CD4-positive, alpha-beta T cell (primary cell): Measurements from ENCODE around the gene SLC11A1. TPM values are rescaled to one million over a fixed set of nuclear protein-coding genes. Genes with fewer than 3 reads are reported as not detected.

Experiments
- ATAC-seq: fragments of 200-7000 bp; cut with Tn5 transposase; one replicate; pipeline ENCODE4 v1.10.0; 2022; ENCODE audit warnings: mild to moderate bottlenecking; ENCODE audit not compliant: poor library complexity
- CTCF ChIA-PET: fragments of 350-600 bp; sonication (Branson Sonifier 250); formaldehyde crosslinking; loops from one replicate; lab custom pipeline; 2021; ENCODE audit warnings: antibody characterized with exemption, inconsistent platforms; lab: Charles Lee
- POLR2A ChIA-PET: fragments of 350-600 bp; sonication (Branson Sonifier 250); formaldehyde crosslinking; loops from one replicate; lab custom pipeline; 2021; ENCODE audit warnings: antibody characterized with exemption, inconsistent platforms; lab: Charles Lee
- DNase-seq, 14 experiments: peaks; one replicate each; pipeline ENCODE4 v3.0.0-alpha.2; 2013 to 2020; ENCODE audit warnings: mixed read lengths in 2 of 14
- H3K27ac ChIP-seq, 2 donors: one replicate each; pipeline versions ENCODE4 v1.5.1 to v1.7.0; 2013; ENCODE audit warnings: low read length in 2 of 2, low read depth in 1 of 2, mild to moderate bottlenecking in 1 of 2
- H3K27me3 ChIP-seq, 2 experiments: 1 replicate in 1 of 2; 2 replicates in 1 of 2; pipeline versions ENCODE4 v1.6.1 to v1.7.0; 2013; ENCODE audit warnings: low read length in 2 of 2, control low read depth in 1 of 2, mild to moderate bottlenecking in 1 of 2, moderate library complexity in 1 of 2; ENCODE audit not compliant: insufficient read depth in 2 of 2, control insufficient read depth in 1 of 2
- H3K36me3 ChIP-seq: one replicate; pipeline ENCODE4 v1.6.1; 2013; ENCODE audit warnings: low read length, control low read depth; ENCODE audit not compliant: insufficient read depth
- H3K4me1 ChIP-seq: one replicate; pipeline ENCODE4 v1.6.1; 2013; ENCODE audit warnings: low read length, control low read depth; ENCODE audit not compliant: insufficient read depth
- H3K4me3 ChIP-seq: one replicate; pipeline ENCODE4 v1.5.1; 2013; ENCODE audit warnings: mild to moderate bottlenecking, low read length, moderate library complexity
- H3K9me3 ChIP-seq, 2 experiments: 1 replicate in 1 of 2; 2 replicates in 1 of 2; pipeline versions ENCODE4 v1.6.1 to v1.7.0; 2013; ENCODE audit warnings: low read length in 2 of 2, mild to moderate bottlenecking in 2 of 2, control low read depth in 1 of 2, moderate library complexity in 1 of 2; ENCODE audit not compliant: control insufficient read depth in 1 of 2, insufficient read depth in 1 of 2
- H3K27ac Mint-ChIP-seq: one replicate; pipeline ENCODE4 v1.8.0; 2020; ENCODE audit warnings: mixed read lengths
- H3K27me3 Mint-ChIP-seq: one replicate; pipeline ENCODE4 v1.8.0; 2021; ENCODE audit warnings: mixed read lengths
- H3K36me3 Mint-ChIP-seq: one replicate; pipeline ENCODE4 v1.8.0; 2021; ENCODE audit warnings: low read depth, mixed read lengths
- H3K4me1 Mint-ChIP-seq: one replicate; pipeline ENCODE4 v1.8.0; 2021; ENCODE audit warnings: low read depth, mixed read lengths
- H3K4me3 Mint-ChIP-seq: one replicate; pipeline ENCODE4 v1.8.0; 2020; ENCODE audit warnings: mild to moderate bottlenecking, mixed read lengths
- H3K9me3 Mint-ChIP-seq: one replicate; pipeline ENCODE4 v1.8.0; 2020; ENCODE audit warnings: mixed read lengths
- intact Hi-C, 2 experiments: fragments of 100-400 bp; cut with DNase I in 1 of 2; cut with micrococcal nuclease in 1 of 2; formaldehyde crosslinking; loops; one replicate each; pipeline versions ENCODE4 v1.15.1 to v1.9.0; 2023 to 2025; cut with DNase I, micrococcal nuclease
- total RNA-seq, 174 experiments: library from RNA in 2 of 174; stranded (reverse) in 2 of 174; gene quantifications; one replicate each; pipeline ENCODE4 v1.2.3 and lab custom pipeline; 2021 to 2026
- TF ChIP-seq, protein P1 (sequence below): fragments of 200-600 bp; IDR thresholded peaks from one replicate; pipeline ENCODE4 v1.8.0; 2022; ENCODE audit warnings: antibody characterized with exemption, mild to moderate bottlenecking

SLC11A1 gene
- total RNA-seq, 2 experiments from 2014 or later = 4.9 to 6.3 TPM

DNA sequence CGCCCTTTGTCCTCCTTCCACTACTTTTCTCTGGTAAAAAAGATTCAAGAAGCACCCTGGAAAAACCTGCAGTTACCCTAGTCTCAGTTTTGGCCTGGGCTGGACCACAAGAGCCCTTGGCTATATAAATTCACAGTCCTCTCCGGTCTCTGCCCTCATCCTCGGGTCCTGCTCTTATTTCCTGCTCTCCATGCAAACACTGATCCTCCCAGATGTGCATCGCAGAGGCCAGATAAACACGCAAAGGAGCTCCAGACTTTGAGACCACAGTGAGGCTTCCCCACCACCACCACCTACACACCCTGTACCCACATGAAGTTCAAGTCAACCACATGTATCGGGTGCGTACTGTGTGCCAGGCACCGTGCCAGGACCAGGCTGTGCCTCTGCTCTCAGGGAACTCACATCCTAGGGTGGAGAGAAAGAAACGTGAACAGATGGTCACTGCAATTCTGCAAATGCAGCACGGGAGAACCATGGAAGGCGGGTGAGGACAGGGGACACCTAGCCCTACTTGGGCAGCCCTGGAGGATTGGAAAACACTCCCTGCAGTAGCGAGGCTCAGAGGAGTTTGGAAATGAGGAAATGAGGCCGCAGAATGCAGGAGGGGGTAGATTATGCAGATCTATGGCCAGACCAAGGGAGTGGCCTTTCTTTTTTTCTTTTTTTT, 25.0 kb downstream of the SLC11A1 start:
- intact Hi-C loops = loop anchor here (1.0 to 10.0 kb wide), 9 partner anchors 11 to 768 kb away; partner anchors contain the start of genes CNOT9 (in 1 of the 2), CNPPD1 (in 1 of the 2), RETREG2 (in 1 of the 2) and SLC23A3 (in 1 of the 2)
- Mint-ChIP-seq H3K9me3 (no peaks in the 10 kb centered on the region), H3K36me3 (peaks cover 45% of the 10 kb centered on the region), H3K27ac (peak overlapping the region; percentile 88), H3K27me3 (no peaks in the 10 kb centered on the region), H3K4me3 (peak overlapping the region; percentile 90), H3K4me1 (peaks cover 50% of the 10 kb centered on the region)
- H3K4me3 ChIP-seq = peak overlapping the region; percentile 59
- H3K9me3 ChIP-seq = no peaks in the 10 kb centered on the region
- H3K27ac ChIP-seq = peak overlapping the region; percentile 51 to 78
- ATAC-seq (peak; percentile 34), DNase-seq (peak; percentile 50 to 89 (median 67))
- H3K27me3 ChIP-seq = no peaks in the 10 kb centered on the region
- ChIA-PET CTCF (interaction anchor here (1.0 to 1.4 kb wide), 4 partner anchors 59 to 164 kb away, joined by 3 to 4 read pairs (median 4); no protein-coding TSS in a partner anchor), POLR2A (interaction anchor here (1.1 to 5.0 kb wide), 6 partner anchors 11 to 252 kb away, joined by 3 to 74 read pairs (median 4); partner anchors contain the start of genes BCS1L, USP37 and ZNF142)
- peaks cover 31% of the 10 kb centered on the region for H3K36me3 ChIP-seq
- TF ChIP-seq, protein P1, sequence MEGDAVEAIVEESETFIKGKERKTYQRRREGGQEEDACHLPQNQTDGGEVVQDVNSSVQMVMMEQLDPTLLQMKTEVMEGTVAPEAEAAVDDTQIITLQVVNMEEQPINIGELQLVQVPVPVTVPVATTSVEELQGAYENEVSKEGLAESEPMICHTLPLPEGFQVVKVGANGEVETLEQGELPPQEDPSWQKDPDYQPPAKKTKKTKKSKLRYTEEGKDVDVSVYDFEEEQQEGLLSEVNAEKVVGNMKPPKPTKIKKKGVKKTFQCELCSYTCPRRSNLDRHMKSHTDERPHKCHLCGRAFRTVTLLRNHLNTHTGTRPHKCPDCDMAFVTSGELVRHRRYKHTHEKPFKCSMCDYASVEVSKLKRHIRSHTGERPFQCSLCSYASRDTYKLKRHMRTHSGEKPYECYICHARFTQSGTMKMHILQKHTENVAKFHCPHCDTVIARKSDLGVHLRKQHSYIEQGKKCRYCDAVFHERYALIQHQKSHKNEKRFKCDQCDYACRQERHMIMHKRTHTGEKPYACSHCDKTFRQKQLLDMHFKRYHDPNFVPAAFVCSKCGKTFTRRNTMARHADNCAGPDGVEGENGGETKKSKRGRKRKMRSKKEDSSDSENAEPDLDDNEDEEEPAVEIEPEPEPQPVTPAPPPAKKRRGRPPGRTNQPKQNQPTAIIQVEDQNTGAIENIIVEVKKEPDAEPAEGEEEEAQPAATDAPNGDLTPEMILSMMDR = peak; percentile 2
- H3K4me1 ChIP-seq = peaks cover 61% of the 10 kb centered on the region

DNA sequence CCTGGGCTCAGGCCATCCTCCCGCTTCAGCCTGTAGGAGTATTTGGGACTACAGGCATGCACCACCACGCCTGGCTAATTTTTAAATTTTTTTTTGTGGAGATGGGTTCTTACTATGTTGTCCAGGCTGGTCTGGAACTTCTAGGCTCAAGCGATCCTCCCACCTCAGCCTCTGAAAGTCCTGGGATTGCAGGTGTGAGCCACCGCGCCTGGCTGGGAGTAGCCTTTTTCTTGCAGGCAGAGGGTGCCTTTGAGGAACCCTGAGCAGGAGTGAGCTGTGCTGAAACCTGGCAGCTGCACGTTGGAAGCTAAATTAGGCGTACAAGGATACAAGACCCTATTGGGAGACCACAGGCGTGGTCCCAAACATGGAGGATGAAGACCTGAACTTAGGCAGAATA, 25.6 kb downstream of the SLC11A1 start:
- H3K27ac ChIP-seq = no peak overlapping the region
- Mint-ChIP-seq H3K4me3 (peak overlapping the region; percentile 26), H3K27ac (peak overlapping the region; percentile 88), H3K4me1 (peaks cover 54% of the 10 kb centered on the region), H3K36me3 (peaks cover 39% of the 10 kb centered on the region), H3K9me3 (no peaks in the 10 kb centered on the region), H3K27me3 (no peaks in the 10 kb centered on the region)
- ATAC-seq (no peak), DNase-seq (peak in 1 of 14 experiments; percentile 27)
- H3K36me3 ChIP-seq = peaks cover 25% of the 10 kb centered on the region
- peaks cover 56% of the 10 kb centered on the region for H3K4me1 ChIP-seq
- no peaks in the 10 kb centered on the region for H3K9me3 ChIP-seq
- POLR2A ChIA-PET = interaction anchor here (0.6 to 5.0 kb wide), 5 partner anchors 8 to 109 kb away, joined by 3 to 74 read pairs (median 4); no protein-coding TSS in a partner anchor
- CTCF ChIA-PET = interaction anchor here (1.0 kb wide), 1 partner anchor 62 kb away, joined by 3 read pairs; no protein-coding TSS in a partner anchor
- no peaks in the 10 kb centered on the region for H3K27me3 ChIP-seq
- intact Hi-C loops = loop anchor here (1.0 to 10.0 kb wide), 6 partner anchors 59 to 767 kb away; partner anchors contain the start of genes CNPPD1 (in 1 of the 2), RETREG2 (in 1 of the 2) and SLC23A3 (in 1 of the 2)
- H3K4me3 ChIP-seq = no peak overlapping the region
- TF ChIP-seq, protein P1 = no peak

DNA sequence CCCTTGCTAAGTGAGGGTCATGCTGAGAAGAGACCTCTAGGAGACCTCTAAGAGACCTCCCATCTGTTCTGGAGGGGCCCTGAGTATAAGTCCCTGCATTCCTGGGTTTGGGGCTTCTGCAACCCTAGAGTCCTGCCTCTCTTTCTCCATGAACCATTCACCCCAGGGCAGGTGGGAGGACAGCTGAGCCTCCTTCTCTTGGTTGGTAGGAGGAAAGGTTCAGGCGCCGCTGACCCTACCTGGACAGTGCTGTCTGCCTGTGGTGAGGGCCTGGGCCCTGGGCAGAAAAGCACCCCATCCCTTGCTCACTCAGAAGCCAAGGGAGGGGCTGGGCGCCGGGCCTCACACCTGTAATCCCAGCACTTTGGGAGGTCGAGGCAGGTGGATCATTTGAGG, 36.2 kb downstream of the SLC11A1 start:
- no peak for ATAC-seq
- POLR2A ChIA-PET = no interaction called here
- no peaks in the 10 kb centered on the region for H3K4me1 Mint-ChIP-seq

More for the DNA sequence above, 36.2 kb downstream of the SLC11A1 start:
- Mint-ChIP-seq H3K27me3 (no peaks in the 10 kb centered on the region), H3K27ac (no peak overlapping the region), H3K9me3 (no peaks in the 10 kb centered on the region), H3K4me3 (no peak overlapping the region), H3K36me3 (no peaks in the 10 kb centered on the region)
- intact Hi-C loops = no loop called here
- H3K4me3 ChIP-seq = no peak overlapping the region
- no peaks in the 10 kb centered on the region for H3K4me1 ChIP-seq
- H3K27ac ChIP-seq = no peak overlapping the region
- DNase-seq = no peak
- CTCF ChIA-PET = no interaction called here
- TF ChIP-seq, protein P1 = no peak
- H3K9me3 ChIP-seq = no peaks in the 10 kb centered on the region
- H3K36me3 ChIP-seq = no peaks in the 10 kb centered on the region
- H3K27me3 ChIP-seq = no peaks in the 10 kb centered on the region
